ENCODE results near the gene PLSCR4. TPM values are rescaled to one million over a fixed set of nuclear protein-coding genes. Genes with fewer than 3 reads are reported as not detected.

PLSCR4 gene
- total and polyA plus RNA-seq, 9 of the 15 experiments (the other 6 are each of a cell fraction or from before 2014, with no cell fraction given) = 0.11 to 0.68 (median 0.21) TPM

- ChIA-PET CTCF (ENCODE audit: low intra/inter-chr PET ratio) (no interaction called here), POLR2A (no interaction called here)
- H4K20me1 ChIP-seq (replicated peaks; ENCODE audit: control insufficient read depth, insufficient read depth, low read length) = no peaks in the 10 kb centered on the region
- H3K9ac ChIP-seq (ENCODE audit: insufficient read depth in 1 of 2, low read depth in 2 of 2, low read length in 2 of 2) = no peak overlapping the region
- no peaks in the 10 kb centered on the region for H3K9me3 ChIP-seq (replicated peaks; ENCODE audit: control insufficient read depth, insufficient read depth, low read depth, low read length)
- H3K27me3 ChIP-seq (ENCODE audit: control insufficient read depth in 2 of 2, insufficient read depth in 2 of 2, low read length in 2 of 2) = no peaks in the 10 kb centered on the region
- in situ Hi-C loops (cut with MboI) = no loop called here
- no peak overlapping the region for H3K4me3 ChIP-seq
- intact Hi-C loops (cut with micrococcal nuclease) = no loop called here
- H3K4me1 ChIP-seq (replicated peaks in 1 of 2; ENCODE audit: control insufficient read depth in 2 of 2, insufficient read depth in 2 of 2, low read length in 2 of 2) = no peaks in the 10 kb centered on the region
- no peak overlapping the region for H2AFZ ChIP-seq (ENCODE audit: low read depth, low read length)
- no peak overlapping the region for H3K27ac ChIP-seq (ENCODE audit: extremely low read depth, low read depth, low read length)
- no peaks in the 10 kb centered on the region for H3K79me2 ChIP-seq (ENCODE audit: control insufficient read depth, insufficient read depth, low read length)
- no peak for ATAC-seq
- BruUV-seq (replicated peaks) = no TSS peak
- H3K36me3 ChIP-seq (ENCODE audit: control insufficient read depth, insufficient read depth, low read length) = no peaks in the 10 kb centered on the region
- no peak for TF ChIP-seq HOXB6 (CRISPR knock-in tag; IDR thresholded peaks at IDR 0.05; ENCODE audit: borderline replicate concordance)
- TF ChIP-seq ZNF146 (CRISPR knock-in tag; IDR thresholded peaks at IDR 0.05; ENCODE audit: unreplicated experiment) = no peak
- TF ChIP-seq ZNF184 (CRISPR knock-in tag; IDR thresholded peaks at IDR 0.05) = no peak
- no peak for TF ChIP-seq CXXC5 (CRISPR knock-in tag; IDR thresholded peaks at IDR 0.05)
- no peak for TF ChIP-seq RUNX1 (IDR thresholded peaks at IDR 0.05; ENCODE audit: low read depth)
- DNase-seq (ENCODE audit: extremely low read depth in 1 of 4, low spot score in 3 of 4) = no peak
- 0% methylated on average over 6 of the region's 6 CpGs for WGBS (ENCODE audit: insufficient coverage, low coverage, missing lambda C conversion rate)
- H3K4me2 ChIP-seq (ENCODE audit: insufficient read depth, low read length) = no peak overlapping the region
- no peak for FAIRE-seq
- H3K9me1 ChIP-seq (ENCODE audit: control insufficient read depth, insufficient read depth, low read length) = no peaks in the 10 kb centered on the region
Observed at GRCh38 chr3:146180376-146180775, 70.5 kb downstream of the PLSCR4 start.

DNA sequence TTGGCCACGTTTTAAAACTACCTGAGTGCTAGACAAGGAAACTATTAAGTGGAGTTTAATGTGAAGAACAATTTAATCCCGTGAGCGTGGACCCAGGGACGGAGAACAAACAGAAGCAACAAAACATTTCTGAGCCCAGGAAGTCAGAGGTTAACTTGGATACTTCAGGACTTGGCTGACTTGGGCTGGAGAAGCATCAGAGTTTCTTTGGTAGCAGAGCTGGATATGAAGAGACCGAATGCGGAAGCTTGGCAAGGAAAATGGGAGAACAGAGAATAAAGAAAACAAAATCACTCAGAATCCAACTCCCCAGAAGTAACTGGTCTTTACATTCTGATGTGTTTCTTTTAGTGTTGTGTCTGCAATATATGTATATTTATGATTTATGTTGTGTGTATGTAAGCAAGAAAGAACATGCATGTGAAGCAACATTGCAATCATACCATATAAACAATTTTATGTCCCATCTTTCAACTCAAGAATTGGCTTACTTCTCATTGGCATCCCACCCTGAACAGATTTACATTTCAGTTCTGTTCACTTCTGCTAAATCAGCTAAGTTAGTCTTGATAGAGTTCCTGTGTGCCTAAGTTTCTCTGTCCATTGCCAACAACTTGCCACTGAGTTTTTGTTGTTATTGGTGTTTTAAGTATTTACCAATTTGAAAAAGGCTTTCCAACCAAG, 72.8 kb downstream of the PLSCR4 start:
- in situ Hi-C loops (cut with MboI) = no loop called here
- TF ChIP-seq ZNF717 (CRISPR knock-in tag; IDR thresholded peaks at IDR 0.05) (no peak), ZNF407 (IDR thresholded peaks at IDR 0.05; ENCODE audit: low read depth) (no peak), SIX5 (IDR thresholded peaks at IDR 0.05; ENCODE audit: borderline replicate concordance in 1 of 2, insufficient read depth in 1 of 2, low read depth in 1 of 2, low read length in 2 of 2) (no peak)

More for the DNA sequence above, 72.8 kb downstream of the PLSCR4 start:
- ATAC-seq (no peak), FAIRE-seq (no peak), DNase-seq (ENCODE audit: extremely low read depth in 1 of 4, low spot score in 3 of 4) (no peak)
- intact Hi-C loops (cut with micrococcal nuclease) = no loop called here
- CTCF ChIA-PET (ENCODE audit: low intra/inter-chr PET ratio) = no interaction called here
- H3K4me2 ChIP-seq (ENCODE audit: insufficient read depth, low read length) = no peak overlapping the region
- no peaks in the 10 kb centered on the region for H3K36me3 ChIP-seq (ENCODE audit: control insufficient read depth, insufficient read depth, low read length)
- no peak overlapping the region for H2AFZ ChIP-seq (ENCODE audit: low read depth, low read length)
- H3K27ac ChIP-seq (ENCODE audit: extremely low read depth, low read depth, low read length) = no peak overlapping the region
- POLR2A ChIA-PET = no interaction called here
- H4K20me1 ChIP-seq (replicated peaks; ENCODE audit: control insufficient read depth, insufficient read depth, low read length) = no peaks in the 10 kb centered on the region
- H3K9me1 ChIP-seq (ENCODE audit: control insufficient read depth, insufficient read depth, low read length) = no peaks in the 10 kb centered on the region
- no TSS peak for BruUV-seq (replicated peaks)
- no peak overlapping the region for H3K9ac ChIP-seq (ENCODE audit: insufficient read depth in 1 of 2, low read depth in 2 of 2, low read length in 2 of 2)
- WGBS (ENCODE audit: insufficient coverage, low coverage, missing lambda C conversion rate) = 3% methylated on average over 6 of the region's 6 CpGs
- no peaks in the 10 kb centered on the region for H3K9me3 ChIP-seq (replicated peaks; ENCODE audit: control insufficient read depth, insufficient read depth, low read depth, low read length)
- no peaks in the 10 kb centered on the region for H3K79me2 ChIP-seq (ENCODE audit: control insufficient read depth, insufficient read depth, low read length)
- H3K4me3 ChIP-seq = no peak overlapping the region
- H3K27me3 ChIP-seq (ENCODE audit: control insufficient read depth in 2 of 2, insufficient read depth in 2 of 2, low read length in 2 of 2) = no peaks in the 10 kb centered on the region
- no peaks in the 10 kb centered on the region for H3K4me1 ChIP-seq (replicated peaks in 1 of 2; ENCODE audit: control insufficient read depth in 2 of 2, insufficient read depth in 2 of 2, low read length in 2 of 2)
